Measurements from ENCODE around the gene SIX5.

The SIX5 gene

GRCh38 chr19:45773384-45773783 is 4.3 kb upstream of the SIX5 start:
- no peak for FAIRE-seq

GRCh38 chr19:45772912-45773311 is 3.9 kb upstream of the SIX5 start:
- no peak for FAIRE-seq

- FAIRE-seq = no peak
Measured at GRCh38 chr19:45772130-45772840, 3.2 kb upstream of the SIX5 start.

- no peak for FAIRE-seq
Measured at GRCh38 chr19:45771311-45771933, 2.4 kb upstream of the SIX5 start.

- FAIRE-seq = peak; percentile 99
Measured at GRCh38 chr19:45770192-45771101, 1.4 kb upstream of the SIX5 start.

- no peak for FAIRE-seq
Measured at GRCh38 chr19:45769821-45770191, 754 bp upstream of the SIX5 start.

GRCh38 chr19:45768655-45768983 is 433 bp downstream of the SIX5 start:
- no peak for FAIRE-seq

GRCh38 chr19:45767881-45768654 is 984 bp downstream of the SIX5 start:
- no peak for FAIRE-seq

GRCh38 chr19:45767410-45767880 is 1.6 kb downstream of the SIX5 start:
- peak; percentile 21 for FAIRE-seq

- no peak for FAIRE-seq
Measured at GRCh38 chr19:45766869-45767346, 2.1 kb downstream of the SIX5 start.

- FAIRE-seq = no peak
Measured at GRCh38 chr19:45766296-45766868, 2.7 kb downstream of the SIX5 start.

GRCh38 chr19:45765702-45766295 is 3.3 kb downstream of the SIX5 start:
- no peak for FAIRE-seq

- no peak for FAIRE-seq
Measured at GRCh38 chr19:45764945-45765701, 3.9 kb downstream of the SIX5 start.

- FAIRE-seq = no peak
Measured at GRCh38 chr19:45764475-45764874, 4.6 kb downstream of the SIX5 start.

- no peak for FAIRE-seq
Measured at GRCh38 chr19:45763691-45764294, 5.3 kb downstream of the SIX5 start.

GRCh38 chr19:45762870-45763631 is 6.0 kb downstream of the SIX5 start:
- FAIRE-seq = no peak

- FAIRE-seq = no peak
Measured at GRCh38 chr19:45761714-45762113, 7.3 kb downstream of the SIX5 start.

GRCh38 chr19:45758921-45759320 is 10.1 kb downstream of the SIX5 start:
- FAIRE-seq = no peak

- no peak for FAIRE-seq
Measured at GRCh38 chr19:45757695-45758094, 11.4 kb downstream of the SIX5 start.

- FAIRE-seq = no peak
Measured at GRCh38 chr19:45754323-45754722, 14.7 kb downstream of the SIX5 start.

Measured in G401.6 (cell line).